ENCODE results near the gene FEV. TPM values are rescaled to one million over a fixed set of nuclear protein-coding genes. Genes with fewer than 3 reads are reported as not detected.

Gene FEV
- polyA plus RNA-seq, 1 donor (not counting 4 experiments of a cell fraction or from before 2014, with no cell fraction given), result not detected

DNA sequence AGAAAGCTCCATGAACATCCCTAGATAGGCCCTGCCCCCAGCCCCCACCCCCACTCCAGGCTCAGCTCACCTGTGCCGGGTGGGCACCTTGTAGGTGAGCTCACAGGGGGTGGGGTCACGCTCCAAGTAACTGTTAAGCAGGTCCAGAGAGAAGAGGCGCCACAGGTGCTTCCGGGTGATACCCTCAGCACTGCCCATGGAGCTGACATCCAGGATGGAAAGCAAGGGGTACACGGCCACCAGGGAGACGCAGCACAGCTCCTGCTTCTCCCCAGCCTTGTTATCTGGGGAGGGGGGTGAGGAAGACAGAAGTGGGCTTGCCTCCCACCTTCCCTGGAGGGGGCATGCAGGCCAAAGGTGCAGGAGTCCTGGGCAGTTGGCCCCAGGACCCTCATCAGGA lies 34.5 kb upstream of the FEV start:
- DNase-seq (ENCODE audit: low read depth, low spot score), result no peak
- dilution Hi-C loops (cut with MboI; ENCODE audit: extremely low pct_ligation_motif_present, low sequenced_read_pairs), result no loop called here
- peaks cover 20% of the 10 kb centered on the region for H3K27me3 ChIP-seq (ENCODE audit: control insufficient read depth, extremely low read depth, insufficient read depth, low read length)

DNA sequence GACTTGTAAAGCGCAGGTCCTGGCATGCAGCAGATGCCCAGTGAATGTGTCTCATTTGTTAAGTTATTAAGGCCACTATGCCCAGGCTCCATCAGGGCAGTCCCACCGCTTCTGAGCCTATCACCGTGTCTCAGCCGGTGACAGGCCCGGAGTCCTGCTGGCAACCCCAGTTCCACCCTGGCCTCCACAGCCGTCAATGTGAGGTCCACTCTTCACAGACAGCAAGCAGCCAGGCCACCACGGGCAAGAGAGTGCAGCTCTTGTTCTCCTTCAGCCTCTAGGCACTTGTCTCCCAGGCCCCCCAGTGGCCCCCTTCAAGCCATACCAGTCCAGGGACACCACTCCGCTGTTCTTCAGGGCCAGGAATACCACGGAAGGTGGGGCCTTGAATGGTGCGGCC lies 33.7 kb upstream of the FEV start:
- TF ChIP-seq, protein P1, sequence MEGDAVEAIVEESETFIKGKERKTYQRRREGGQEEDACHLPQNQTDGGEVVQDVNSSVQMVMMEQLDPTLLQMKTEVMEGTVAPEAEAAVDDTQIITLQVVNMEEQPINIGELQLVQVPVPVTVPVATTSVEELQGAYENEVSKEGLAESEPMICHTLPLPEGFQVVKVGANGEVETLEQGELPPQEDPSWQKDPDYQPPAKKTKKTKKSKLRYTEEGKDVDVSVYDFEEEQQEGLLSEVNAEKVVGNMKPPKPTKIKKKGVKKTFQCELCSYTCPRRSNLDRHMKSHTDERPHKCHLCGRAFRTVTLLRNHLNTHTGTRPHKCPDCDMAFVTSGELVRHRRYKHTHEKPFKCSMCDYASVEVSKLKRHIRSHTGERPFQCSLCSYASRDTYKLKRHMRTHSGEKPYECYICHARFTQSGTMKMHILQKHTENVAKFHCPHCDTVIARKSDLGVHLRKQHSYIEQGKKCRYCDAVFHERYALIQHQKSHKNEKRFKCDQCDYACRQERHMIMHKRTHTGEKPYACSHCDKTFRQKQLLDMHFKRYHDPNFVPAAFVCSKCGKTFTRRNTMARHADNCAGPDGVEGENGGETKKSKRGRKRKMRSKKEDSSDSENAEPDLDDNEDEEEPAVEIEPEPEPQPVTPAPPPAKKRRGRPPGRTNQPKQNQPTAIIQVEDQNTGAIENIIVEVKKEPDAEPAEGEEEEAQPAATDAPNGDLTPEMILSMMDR (optimal IDR thresholded peaks at IDR 0.05 in 1 of 3, IDR thresholded peaks at IDR 0.05 in 1 of 3, conservative IDR thresholded peaks at IDR 0.05 in 1 of 3; ENCODE audit: extremely low read depth in 1 of 3, insufficient read depth in 2 of 3, low read length in 3 of 3), result no peak
- TF ChIP-seq EZH2 (IDR thresholded peaks at IDR 0.05; ENCODE audit: low read length), result no peak
- H3K27me3 ChIP-seq (ENCODE audit: control insufficient read depth, extremely low read depth, insufficient read depth, low read length), result peaks cover 20% of the 10 kb centered on the region
- dilution Hi-C loops (cut with MboI; ENCODE audit: extremely low pct_ligation_motif_present, low sequenced_read_pairs), result no loop called here

More for the DNA sequence above, 34.5 kb upstream of the FEV start:
- no peaks in the 10 kb centered on the region for H3K36me3 ChIP-seq (ENCODE audit: control insufficient read depth in 2 of 2, extremely low read depth in 1 of 2, insufficient read depth in 2 of 2, low read length in 2 of 2)
- H3K4me2 ChIP-seq (ENCODE audit: control insufficient read depth, extremely low read depth, insufficient read depth, low read depth, low read length), result no peak overlapping the region
- no peak overlapping the region for H3K27ac ChIP-seq (ENCODE audit: control insufficient read depth, insufficient read depth, low read length)
- H2AFZ ChIP-seq (ENCODE audit: control insufficient read depth, low read length), result no peak overlapping the region
- H3K4me1 ChIP-seq (ENCODE audit: control insufficient read depth, extremely low read depth, insufficient read depth, low read length), result no peaks in the 10 kb centered on the region
- H3K9me1 ChIP-seq (ENCODE audit: control insufficient read depth, extremely low read depth, insufficient read depth, low read length), result no peaks in the 10 kb centered on the region
- no peaks in the 10 kb centered on the region for H3K79me2 ChIP-seq (ENCODE audit: control insufficient read depth, insufficient read depth, low read length)
- H4K20me1 ChIP-seq (ENCODE audit: control insufficient read depth, extremely low read depth, insufficient read depth, low read length), result no peaks in the 10 kb centered on the region
- H3K9me3 ChIP-seq (ENCODE audit: control insufficient read depth, low read depth, low read length), result no peaks in the 10 kb centered on the region
- H3K9ac ChIP-seq (ENCODE audit: control insufficient read depth, extremely low read depth, insufficient read depth, low read length), result no peak overlapping the region
- TF ChIP-seq, protein P1 (optimal IDR thresholded peaks at IDR 0.05 in 1 of 3, IDR thresholded peaks at IDR 0.05 in 1 of 3, conservative IDR thresholded peaks at IDR 0.05 in 1 of 3; ENCODE audit: extremely low read depth in 1 of 3, insufficient read depth in 2 of 3, low read length in 3 of 3), result no peak
- no peak for TF ChIP-seq EZH2 (IDR thresholded peaks at IDR 0.05; ENCODE audit: low read length)
- no peak overlapping the region for H3K4me3 ChIP-seq (ENCODE audit: control insufficient read depth in 2 of 3, extremely low read depth in 1 of 3, insufficient read depth in 2 of 3, low read depth in 1 of 3, low read length in 3 of 3)
- FAIRE-seq, result no peak

More for the DNA sequence above, 33.7 kb upstream of the FEV start:
- H3K4me2 ChIP-seq (ENCODE audit: control insufficient read depth, extremely low read depth, insufficient read depth, low read depth, low read length), result no peak overlapping the region
- no peaks in the 10 kb centered on the region for H3K9me1 ChIP-seq (ENCODE audit: control insufficient read depth, extremely low read depth, insufficient read depth, low read length)
- FAIRE-seq (no peak), DNase-seq (ENCODE audit: low read depth, low spot score) (no peak)
- no peaks in the 10 kb centered on the region for H3K4me1 ChIP-seq (ENCODE audit: control insufficient read depth, extremely low read depth, insufficient read depth, low read length)
- H3K27ac ChIP-seq (ENCODE audit: control insufficient read depth, insufficient read depth, low read length), result no peak overlapping the region
- H3K36me3 ChIP-seq (ENCODE audit: control insufficient read depth in 2 of 2, extremely low read depth in 1 of 2, insufficient read depth in 2 of 2, low read length in 2 of 2), result no peaks in the 10 kb centered on the region
- no peaks in the 10 kb centered on the region for H3K79me2 ChIP-seq (ENCODE audit: control insufficient read depth, insufficient read depth, low read length)
- no peak overlapping the region for H3K4me3 ChIP-seq (ENCODE audit: control insufficient read depth in 2 of 3, extremely low read depth in 1 of 3, insufficient read depth in 2 of 3, low read depth in 1 of 3, low read length in 3 of 3)
- H3K9me3 ChIP-seq (ENCODE audit: control insufficient read depth, low read depth, low read length), result no peaks in the 10 kb centered on the region
- H4K20me1 ChIP-seq (ENCODE audit: control insufficient read depth, extremely low read depth, insufficient read depth, low read length), result no peaks in the 10 kb centered on the region
- H3K9ac ChIP-seq (ENCODE audit: control insufficient read depth, extremely low read depth, insufficient read depth, low read length), result no peak overlapping the region
- H2AFZ ChIP-seq (ENCODE audit: control insufficient read depth, low read length), result no peak overlapping the region

Data from keratinocyte (primary cell).